Prostate gland (tissue), 2 donors: ENCODE data around the gene GPC5. TPM values are rescaled to one million over a fixed set of nuclear protein-coding genes. Genes with fewer than 3 reads are reported as not detected.

Source experiments
- DNase-seq: peaks from one replicate; pipeline ENCODE4 v3.0.0-alpha.2; 2019; ENCODE audit warnings: low spot score
- H3K27ac ChIP-seq, 2 donors: fragments of 200-600 bp; sonication (generic); 2 replicates each; pipeline ENCODE4 v1.5.1; 2017 to 2019
- H3K27me3 ChIP-seq: fragments of 200-600 bp; sonication (generic); replicated peaks from 2 replicates; pipeline ENCODE4 v1.5.1; 2019; ENCODE audit not compliant: insufficient read depth
- H3K36me3 ChIP-seq, 2 donors: fragments of 200-600 bp; sonication (generic); 1 replicate in 1 of 2; 2 replicates in 1 of 2; pipeline versions ENCODE4 v1.5.1 to v1.8.1; 2017 to 2019
- H3K4me1 ChIP-seq: fragments of 200-600 bp; sonication (generic); replicated peaks from 2 replicates; pipeline ENCODE4 v1.5.1; 2019
- H3K4me3 ChIP-seq, 2 donors: fragments of 200-600 bp; sonication (generic); 2 replicates each; pipeline ENCODE4 v1.5.1; 2017 to 2019
- H3K9me3 ChIP-seq: fragments of 200-600 bp; sonication (generic); 2 replicates; pipeline ENCODE4 v1.5.1; 2017
- POLR2A ChIP-seq: fragments of 450-650 bp; IDR thresholded peaks from one replicate; pipeline ENCODE4 v1.6.1; 2016; ENCODE audit warnings: antibody characterized with exemption, mild to moderate bottlenecking
- POLR2AphosphoS5 ChIP-seq: sonication (generic); formaldehyde crosslinking; IDR thresholded peaks from one replicate; pipeline ENCODE4 v1.6.1; 2017; ENCODE audit warnings: antibody characterized with exemption
- WGBS: methylation state at CpG from one replicate; pipeline ENCODE4 v1.1.5; 2018; 5-methylcytosine and 5-hydroxymethylcytosine counted together
- intact Hi-C: fragments of 100-400 bp; cut with DNase I; formaldehyde crosslinking; loops from one replicate; pipeline ENCODE4 v1.14.2; 2022
- total RNA-seq, 2 donors: library from RNA; depleted of rRNA; stranded (reverse); fragments of >200 nt; gene quantifications; one replicate each; pipeline ENCODE4 v1.1.0, GENCODE V29; 2016
- TF ChIP-seq, protein P1 (sequence below), 4 experiments: fragments of 200-600 bp in 2 of 4; fragments of 450-650 bp in 2 of 4; sonication (generic) in 2 of 4; IDR thresholded peaks; 1 replicate in 3 of 4; 2 replicates in 1 of 4; pipeline ENCODE4 v1.5.1; 2016 to 2019; ENCODE audit warnings: antibody characterized with exemption in 4 of 4, mild to moderate bottlenecking in 2 of 4, moderate library complexity in 2 of 4

The GPC5 gene
- total RNA-seq, 2 donors from 2014 or later = 0.23 to 35.0 TPM

DNA sequence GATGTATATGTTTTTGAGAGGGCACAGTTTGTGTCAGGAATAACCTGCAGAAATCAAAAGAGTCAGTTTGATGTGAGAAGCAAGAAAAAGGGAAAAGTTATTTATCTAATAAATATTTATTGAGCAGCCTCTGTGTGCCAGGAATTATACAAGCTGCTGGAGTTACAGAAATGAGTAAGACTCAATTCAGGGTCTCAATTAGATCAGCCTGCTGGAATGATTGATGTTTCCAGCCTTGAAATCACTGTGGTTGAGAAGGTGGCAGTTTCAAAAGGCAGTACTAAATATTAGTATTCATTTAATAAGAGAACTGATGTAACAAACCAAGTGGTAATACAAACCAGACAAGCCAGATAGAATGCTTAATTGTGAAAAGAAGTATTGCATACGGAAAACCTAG, 1045.8 kb downstream of the GPC5 start:
- 71% methylated on average over 1 of the region's 1 CpG for WGBS
- intact Hi-C loops = no loop called here
- H3K27ac ChIP-seq = no peak overlapping the region

DNA sequence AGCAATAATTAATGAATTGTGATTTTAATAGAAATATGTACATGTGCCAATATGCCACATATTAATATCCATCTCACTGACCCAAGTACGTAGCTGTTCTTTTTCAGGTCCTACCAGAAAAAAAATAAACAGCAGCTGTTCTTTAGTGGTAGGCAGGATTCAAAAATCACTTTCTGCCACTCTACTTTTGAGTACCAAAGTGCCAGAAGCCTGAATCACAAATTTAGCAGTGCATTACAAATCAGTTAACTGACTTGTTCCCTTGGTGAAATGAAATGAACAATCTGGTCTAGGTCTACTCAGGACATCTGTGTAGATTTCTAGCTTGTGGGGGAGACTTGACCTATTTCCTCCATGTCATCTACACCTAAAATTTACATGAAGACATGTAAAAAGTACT, 1052.6 kb downstream of the GPC5 start:
- TF ChIP-seq, protein P1, sequence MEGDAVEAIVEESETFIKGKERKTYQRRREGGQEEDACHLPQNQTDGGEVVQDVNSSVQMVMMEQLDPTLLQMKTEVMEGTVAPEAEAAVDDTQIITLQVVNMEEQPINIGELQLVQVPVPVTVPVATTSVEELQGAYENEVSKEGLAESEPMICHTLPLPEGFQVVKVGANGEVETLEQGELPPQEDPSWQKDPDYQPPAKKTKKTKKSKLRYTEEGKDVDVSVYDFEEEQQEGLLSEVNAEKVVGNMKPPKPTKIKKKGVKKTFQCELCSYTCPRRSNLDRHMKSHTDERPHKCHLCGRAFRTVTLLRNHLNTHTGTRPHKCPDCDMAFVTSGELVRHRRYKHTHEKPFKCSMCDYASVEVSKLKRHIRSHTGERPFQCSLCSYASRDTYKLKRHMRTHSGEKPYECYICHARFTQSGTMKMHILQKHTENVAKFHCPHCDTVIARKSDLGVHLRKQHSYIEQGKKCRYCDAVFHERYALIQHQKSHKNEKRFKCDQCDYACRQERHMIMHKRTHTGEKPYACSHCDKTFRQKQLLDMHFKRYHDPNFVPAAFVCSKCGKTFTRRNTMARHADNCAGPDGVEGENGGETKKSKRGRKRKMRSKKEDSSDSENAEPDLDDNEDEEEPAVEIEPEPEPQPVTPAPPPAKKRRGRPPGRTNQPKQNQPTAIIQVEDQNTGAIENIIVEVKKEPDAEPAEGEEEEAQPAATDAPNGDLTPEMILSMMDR (IDR thresholded peaks at IDR 0.05) = no peak
- TF ChIP-seq POLR2AphosphoS5 (no peak), POLR2A (no peak)
- Histone ChIP-seq H3K4me1 (no peaks in the 10 kb centered on the region), H3K4me3 (no peak overlapping the region), H3K27ac (no peak overlapping the region), H3K36me3 (no peaks in the 10 kb centered on the region), H3K9me3 (no peaks in the 10 kb centered on the region), H3K27me3 (no peaks in the 10 kb centered on the region)
- DNase-seq = no peak
- intact Hi-C loops = no loop called here
- WGBS = 88% methylated on average over 1 of the region's 1 CpG

More for the DNA sequence above, 1045.8 kb downstream of the GPC5 start:
- no peak overlapping the region for H3K4me3 ChIP-seq
- DNase-seq = no peak
- no peaks in the 10 kb centered on the region for H3K4me1 ChIP-seq
- TF ChIP-seq POLR2A = no peak
- TF ChIP-seq POLR2AphosphoS5 = no peak
- TF ChIP-seq, protein P1 (IDR thresholded peaks at IDR 0.05) = no peak
- H3K36me3 ChIP-seq = no peaks in the 10 kb centered on the region
- no peaks in the 10 kb centered on the region for H3K9me3 ChIP-seq
- H3K27me3 ChIP-seq = no peaks in the 10 kb centered on the region

DNA sequence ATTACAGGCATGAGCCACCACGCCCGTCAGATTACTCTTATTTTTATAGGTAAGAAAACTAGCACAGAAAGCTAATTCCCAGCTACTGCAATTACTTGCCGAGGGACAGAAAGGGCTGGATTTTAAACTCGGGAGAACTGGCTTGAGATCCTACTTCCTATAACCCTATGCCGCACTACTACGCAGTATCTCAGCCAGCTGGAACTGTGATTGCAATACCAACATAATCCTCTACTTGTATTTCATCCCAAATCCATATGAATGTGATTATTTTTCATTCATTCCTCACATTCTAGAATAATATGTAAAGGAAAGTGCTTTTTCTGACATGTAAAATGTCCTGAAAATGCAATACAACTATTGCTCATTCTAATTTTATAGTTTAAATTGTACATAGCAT, 1054.4 kb downstream of the GPC5 start:
- H3K27me3 ChIP-seq = no peaks in the 10 kb centered on the region
- H3K9me3 ChIP-seq = no peaks in the 10 kb centered on the region
- H3K36me3 ChIP-seq = no peaks in the 10 kb centered on the region
- TF ChIP-seq, protein P1 (IDR thresholded peaks at IDR 0.05) = no peak
- TF ChIP-seq POLR2AphosphoS5 (no peak), POLR2A (no peak)
- intact Hi-C loops = no loop called here
- H3K27ac ChIP-seq = no peak overlapping the region
- no peak overlapping the region for H3K4me3 ChIP-seq
- H3K4me1 ChIP-seq = no peaks in the 10 kb centered on the region
- 84% methylated on average over 6 of the region's 6 CpGs for WGBS
- DNase-seq = no peak

DNA sequence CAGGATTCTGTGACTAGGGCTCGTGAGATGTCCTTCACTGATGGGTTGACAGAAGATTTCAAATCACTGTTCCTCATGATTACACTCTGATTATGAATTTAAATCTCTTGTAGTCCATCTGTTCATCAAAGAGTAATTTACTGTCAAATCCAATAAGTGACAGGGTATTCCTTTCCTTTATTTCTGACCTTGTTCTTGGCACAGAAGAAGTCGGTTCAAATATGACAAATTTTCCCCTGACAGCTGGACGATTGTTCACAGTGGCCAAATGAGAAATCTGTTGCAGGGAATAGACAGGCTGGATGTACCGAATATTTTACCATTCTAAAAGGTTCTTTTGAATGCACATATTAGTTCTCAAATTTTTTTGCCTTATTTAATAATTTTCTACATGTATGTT, 1060.9 kb downstream of the GPC5 start:
- Histone ChIP-seq H3K36me3 (no peaks in the 10 kb centered on the region), H3K27ac (no peak overlapping the region), H3K4me1 (no peaks in the 10 kb centered on the region), H3K9me3 (no peaks in the 10 kb centered on the region), H3K27me3 (no peaks in the 10 kb centered on the region), H3K4me3 (no peak overlapping the region)
- 81% methylated on average over 4 of the region's 4 CpGs for WGBS
- no peak for DNase-seq
- TF ChIP-seq, protein P1 (IDR thresholded peaks at IDR 0.05) = no peak
- TF ChIP-seq POLR2A (no peak), POLR2AphosphoS5 (no peak)
- intact Hi-C loops = no loop called here

DNA sequence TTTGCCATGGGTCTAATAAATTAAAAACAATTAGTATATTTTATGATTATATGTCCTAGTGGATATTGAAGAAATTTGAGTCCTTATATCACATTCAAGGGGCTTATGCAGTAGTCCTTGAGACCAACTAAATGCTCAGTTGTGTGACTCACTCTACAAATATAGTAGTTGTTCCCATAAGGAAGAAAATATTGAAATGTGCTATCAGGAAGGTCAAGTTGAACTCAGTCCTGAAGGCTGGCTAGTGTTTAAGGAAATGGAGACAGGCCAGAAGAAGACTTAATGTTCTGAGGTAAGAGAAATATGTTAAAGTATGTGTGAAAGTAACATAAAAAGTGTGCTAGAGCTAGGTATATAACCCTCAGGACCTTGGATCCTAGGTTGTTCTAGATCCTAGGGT, 1062.1 kb downstream of the GPC5 start:
- TF ChIP-seq POLR2A (no peak), POLR2AphosphoS5 (peak; percentile 30)
- TF ChIP-seq, protein P1 (IDR thresholded peaks at IDR 0.05) = no peak
- intact Hi-C loops = no loop called here
- no peaks in the 10 kb centered on the region for H3K4me1 ChIP-seq
- no peak overlapping the region for H3K4me3 ChIP-seq
- no peaks in the 10 kb centered on the region for H3K36me3 ChIP-seq
- no peaks in the 10 kb centered on the region for H3K27me3 ChIP-seq
- H3K27ac ChIP-seq = no peak overlapping the region
- no peaks in the 10 kb centered on the region for H3K9me3 ChIP-seq
- DNase-seq = no peak
